Measurements from ENCODE around the gene KRTAP10-8. TPM values are rescaled to one million over a fixed set of nuclear protein-coding genes. Genes with fewer than 3 reads are reported as not detected.
A peak's percentile ranks its signal among the peaks of the same experiment; 100 is the strongest.

The KRTAP10-8 gene
- total RNA-seq, 2 experiments from 2014 or later: not detected

GRCh38 chr21:44648557-44649311 lies 36.9 kb downstream of the KRTAP10-8 start:
- CTCF ChIA-PET: no interaction called here
- POLR2A ChIA-PET: no interaction called here
- peaks cover 3% of the 10 kb centered on the region for H3K4me1 Mint-ChIP-seq (ENCODE audit: low read depth)

GRCh38 chr21:44649521-44650100 lies 37.7 kb downstream of the KRTAP10-8 start:
- ChIA-PET CTCF (no interaction called here), POLR2A (no interaction called here)
- Mint-ChIP-seq H3K36me3 (peaks cover 5% of the 10 kb centered on the region), H3K4me3 (no peak overlapping the region), H3K4me1 (ENCODE audit: low read depth) (peaks cover 12% of the 10 kb centered on the region), H3K9me3 (peaks cover 6% of the 10 kb centered on the region), H3K27me3 (no peaks in the 10 kb centered on the region), H3K27ac (no peak overlapping the region)
- no peak for DNase-seq
- intact Hi-C loops (cut with micrococcal nuclease): loop anchor here (10.0 kb wide), 1 partner anchor 65 kb away; the partner anchor contains the start of gene KRTAP10-5

More at GRCh38 chr21:44648557-44649311, 36.9 kb downstream of the KRTAP10-8 start:
- DNase-seq: no peak
- no peak overlapping the region for H3K4me3 Mint-ChIP-seq
- H3K27ac Mint-ChIP-seq: no peak overlapping the region
- H3K36me3 Mint-ChIP-seq: peaks cover 9% of the 10 kb centered on the region
- peaks cover 14% of the 10 kb centered on the region for H3K9me3 Mint-ChIP-seq
- H3K27me3 Mint-ChIP-seq: no peaks in the 10 kb centered on the region
- intact Hi-C loops (cut with micrococcal nuclease): no loop called here

- no peaks in the 10 kb centered on the region for H3K27me3 Mint-ChIP-seq
- DNase-seq: no peak
- intact Hi-C loops (cut with micrococcal nuclease): loop anchor here (10.0 kb wide), 1 partner anchor 66 kb away; the partner anchor contains the start of gene KRTAP10-5
- H3K4me1 Mint-ChIP-seq (ENCODE audit: low read depth): peaks cover 19% of the 10 kb centered on the region
- CTCF ChIA-PET: no interaction called here
- H3K9me3 Mint-ChIP-seq: no peaks in the 10 kb centered on the region
- H3K27ac Mint-ChIP-seq: no peak overlapping the region
- H3K36me3 Mint-ChIP-seq: no peaks in the 10 kb centered on the region
- POLR2A ChIA-PET: no interaction called here
- no peak overlapping the region for H3K4me3 Mint-ChIP-seq
These were observed 38.5 kb downstream of the KRTAP10-8 start for GRCh38 chr21:44650265-44650972.

GRCh38 chr21:44650973-44651675 lies 39.2 kb downstream of the KRTAP10-8 start:
- CTCF ChIA-PET: no interaction called here
- peaks cover 5% of the 10 kb centered on the region for H3K9me3 Mint-ChIP-seq
- intact Hi-C loops (cut with micrococcal nuclease): loop anchor here (10.0 kb wide), 1 partner anchor 66 kb away; the partner anchor contains the start of gene KRTAP10-5
- peaks cover 22% of the 10 kb centered on the region for H3K4me1 Mint-ChIP-seq (ENCODE audit: low read depth)
- DNase-seq: no peak
- peaks cover under 1% of the 10 kb centered on the region for H3K36me3 Mint-ChIP-seq
- no peaks in the 10 kb centered on the region for H3K27me3 Mint-ChIP-seq
- peak overlapping the region; percentile 6 for H3K27ac Mint-ChIP-seq
- POLR2A ChIA-PET: no interaction called here
- H3K4me3 Mint-ChIP-seq: no peak overlapping the region

GRCh38 chr21:44653123-44653522 lies 41.2 kb downstream of the KRTAP10-8 start:
- CTCF ChIA-PET: no interaction called here
- H3K9me3 Mint-ChIP-seq: peaks cover 19% of the 10 kb centered on the region

GRCh38 chr21:44653656-44654575 lies 42.0 kb downstream of the KRTAP10-8 start:
- intact Hi-C loops (cut with micrococcal nuclease): loop anchor here (10.0 kb wide), 1 partner anchor 69 kb away; the partner anchor contains the start of gene KRTAP10-5
- Mint-ChIP-seq H3K27ac (peak overlapping the region; percentile 64), H3K9me3 (peaks cover 19% of the 10 kb centered on the region), H3K27me3 (no peaks in the 10 kb centered on the region), H3K36me3 (peaks cover 16% of the 10 kb centered on the region), H3K4me3 (no peak overlapping the region), H3K4me1 (ENCODE audit: low read depth) (peaks cover 46% of the 10 kb centered on the region)
- DNase-seq: peak; percentile 54
- ChIA-PET POLR2A (no interaction called here), CTCF (no interaction called here)

More at GRCh38 chr21:44653123-44653522, 41.2 kb downstream of the KRTAP10-8 start:
- POLR2A ChIA-PET: no interaction called here
- intact Hi-C loops (cut with micrococcal nuclease): loop anchor here (10.0 kb wide), 1 partner anchor 68 kb away; the partner anchor contains the start of gene KRTAP10-5
- peaks cover 16% of the 10 kb centered on the region for H3K36me3 Mint-ChIP-seq
- no peak for DNase-seq
- H3K27me3 Mint-ChIP-seq: no peaks in the 10 kb centered on the region
- H3K4me1 Mint-ChIP-seq (ENCODE audit: low read depth): peaks cover 39% of the 10 kb centered on the region
- H3K27ac Mint-ChIP-seq: no peak overlapping the region
- H3K4me3 Mint-ChIP-seq: no peak overlapping the region

GRCh38 chr21:44654576-44655175 lies 42.8 kb downstream of the KRTAP10-8 start, which contains the start of gene KRTAP12-4:
Gene KRTAP12-4, minus strand, starts transcription at chr21:44654659. Its CDS starts 45 bp downstream, at chr21:44654614.
- ChIA-PET CTCF (no interaction called here), POLR2A (no interaction called here)
- peaks cover 19% of the 10 kb centered on the region for H3K9me3 Mint-ChIP-seq
- H3K36me3 Mint-ChIP-seq: peaks cover 16% of the 10 kb centered on the region
- no peak for DNase-seq
- H3K27ac Mint-ChIP-seq: peak within 1 kb of the TSS; percentile 64
- intact Hi-C loops (cut with micrococcal nuclease): loop anchor here (10.0 kb wide), 1 partner anchor 70 kb away; the partner anchor contains the start of gene KRTAP10-5
- no peak within 1 kb of the TSS for H3K4me3 Mint-ChIP-seq
- peaks cover 51% of the 10 kb centered on the region for H3K4me1 Mint-ChIP-seq (ENCODE audit: low read depth)
- H3K27me3 Mint-ChIP-seq: no peaks in the 10 kb centered on the region

- Mint-ChIP-seq H3K27me3 (no peaks in the 10 kb centered on the region), H3K9me3 (peaks cover 22% of the 10 kb centered on the region), H3K27ac (peak overlapping the region; percentile 89), H3K36me3 (peaks cover 16% of the 10 kb centered on the region), H3K4me1 (ENCODE audit: low read depth) (peaks cover 51% of the 10 kb centered on the region), H3K4me3 (peak overlapping the region; percentile 67)
- no peak for DNase-seq
- intact Hi-C loops (cut with micrococcal nuclease): loop anchor here (10.0 kb wide), 1 partner anchor 72 kb away; the partner anchor contains the start of gene KRTAP10-5
- ChIA-PET CTCF (no interaction called here), POLR2A (interaction anchor here (1.2 to 1.3 kb wide), 2 partner anchors 10 to 38 kb away, joined by 3 to 4 read pairs; partner anchors contain the start of gene KRTAP10-11)
These were observed 45.0 kb downstream of the KRTAP10-8 start for GRCh38 chr21:44656868-44657267.

- H3K9me3 Mint-ChIP-seq: peaks cover 24% of the 10 kb centered on the region
- peaks cover 16% of the 10 kb centered on the region for H3K36me3 Mint-ChIP-seq
- peak; percentile 56 for DNase-seq
- POLR2A ChIA-PET: interaction anchor here (0.7 to 1.3 kb wide), 4 partner anchors 9 to 39 kb away, joined by 3 to 5 read pairs (median 4); partner anchors contain the start of genes KRTAP10-11 and KRTAP12-2
- H3K27me3 Mint-ChIP-seq: no peaks in the 10 kb centered on the region
- CTCF ChIA-PET: interaction anchor here (0.7 to 1.3 kb wide), 4 partner anchors 21 to 147 kb away, joined by 3 to 5 read pairs (median 3); no protein-coding TSS in a partner anchor
- H3K4me1 Mint-ChIP-seq (ENCODE audit: low read depth): peaks cover 51% of the 10 kb centered on the region
- H3K27ac Mint-ChIP-seq: peak within 1 kb of the TSS; percentile 89
- intact Hi-C loops (cut with micrococcal nuclease): loop anchor here (10.0 kb wide), 1 partner anchor 73 kb away; the partner anchor contains the start of gene KRTAP10-5
- H3K4me3 Mint-ChIP-seq: peak within 1 kb of the TSS; percentile 67
These were observed 46.0 kb downstream of the KRTAP10-8 start, which contains the start of gene KRTAP12-3 for GRCh38 chr21:44657635-44658540. Gene KRTAP12-3, plus strand, starts transcription at chr21:44657932. Its CDS starts 48 bp downstream, at chr21:44657980.

Measured in activated CD4-positive, alpha-beta memory T cell treated with anti-CD3 and anti-CD28 coated beads for 36 hours (primary cell).